ENCODE data around the gene POLR2E.

POLR2E gene

DNA sequence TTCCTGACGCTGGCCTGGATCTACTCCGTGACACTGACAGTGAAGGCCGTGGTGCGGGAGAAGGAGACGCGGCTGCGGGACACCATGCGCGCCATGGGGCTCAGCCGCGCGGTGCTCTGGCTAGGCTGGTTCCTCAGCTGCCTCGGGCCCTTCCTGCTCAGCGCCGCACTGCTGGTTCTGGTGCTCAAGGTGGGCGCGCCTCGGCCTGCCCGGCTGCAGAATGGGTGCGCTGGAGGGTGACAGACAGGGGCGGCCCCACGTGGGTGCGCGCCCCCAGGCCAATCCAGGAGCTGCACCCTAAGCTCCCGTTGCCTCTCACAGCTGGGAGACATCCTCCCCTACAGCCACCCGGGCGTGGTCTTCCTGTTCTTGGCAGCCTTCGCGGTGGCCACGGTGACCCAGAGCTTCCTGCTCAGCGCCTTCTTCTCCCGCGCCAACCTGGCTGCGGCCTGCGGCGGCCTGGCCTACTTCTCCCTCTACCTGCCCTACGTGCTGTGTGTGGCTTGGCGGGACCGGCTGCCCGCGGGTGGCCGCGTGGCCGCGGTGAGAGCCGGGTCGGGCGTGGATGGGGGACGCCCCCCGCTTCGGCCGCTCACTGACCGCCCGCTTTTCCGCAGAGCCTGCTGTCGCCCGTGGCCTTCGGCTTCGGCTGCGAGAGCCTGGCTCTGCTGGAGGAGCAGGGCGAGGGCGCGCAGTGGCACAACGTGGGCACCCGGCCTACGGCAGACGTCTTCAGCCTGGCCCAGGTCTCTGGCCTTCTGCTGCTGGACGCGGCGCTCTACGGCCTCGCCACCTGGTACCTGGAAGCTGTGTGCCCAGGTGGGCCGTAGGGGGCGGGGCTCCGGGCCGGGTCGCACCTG, 48.1 kb downstream of the POLR2E start:
- DNase-seq (ENCODE audit: low read depth) = no peak

- DNase-seq (ENCODE audit: low read depth) = no peak
Measured at GRCh38 chr19:1046117-1046626, 49.0 kb downstream of the POLR2E start.

DNA sequence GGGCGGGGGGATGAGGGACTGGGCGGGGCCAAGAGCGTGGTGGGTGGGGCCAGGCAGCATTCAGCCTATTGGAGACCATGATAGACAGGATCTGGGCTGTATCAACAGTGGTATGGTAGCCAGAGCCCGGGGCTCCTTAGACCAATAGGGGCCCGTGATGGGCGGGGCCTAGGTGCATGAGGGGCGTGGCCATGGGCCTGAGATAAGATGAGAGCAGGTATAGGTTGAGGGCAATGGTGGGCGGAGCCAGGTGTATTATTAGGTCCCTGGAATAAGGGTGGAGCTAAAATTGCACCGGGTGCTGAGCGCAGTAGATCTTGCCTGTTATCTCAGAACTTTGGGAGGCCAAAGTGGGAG, 50.0 kb downstream of the POLR2E start:
- peak; percentile 53 for DNase-seq (ENCODE audit: low read depth)

- DNase-seq (ENCODE audit: low read depth) = no peak
Measured at GRCh38 chr19:1042689-1043511, 52.3 kb downstream of the POLR2E start.

DNA sequence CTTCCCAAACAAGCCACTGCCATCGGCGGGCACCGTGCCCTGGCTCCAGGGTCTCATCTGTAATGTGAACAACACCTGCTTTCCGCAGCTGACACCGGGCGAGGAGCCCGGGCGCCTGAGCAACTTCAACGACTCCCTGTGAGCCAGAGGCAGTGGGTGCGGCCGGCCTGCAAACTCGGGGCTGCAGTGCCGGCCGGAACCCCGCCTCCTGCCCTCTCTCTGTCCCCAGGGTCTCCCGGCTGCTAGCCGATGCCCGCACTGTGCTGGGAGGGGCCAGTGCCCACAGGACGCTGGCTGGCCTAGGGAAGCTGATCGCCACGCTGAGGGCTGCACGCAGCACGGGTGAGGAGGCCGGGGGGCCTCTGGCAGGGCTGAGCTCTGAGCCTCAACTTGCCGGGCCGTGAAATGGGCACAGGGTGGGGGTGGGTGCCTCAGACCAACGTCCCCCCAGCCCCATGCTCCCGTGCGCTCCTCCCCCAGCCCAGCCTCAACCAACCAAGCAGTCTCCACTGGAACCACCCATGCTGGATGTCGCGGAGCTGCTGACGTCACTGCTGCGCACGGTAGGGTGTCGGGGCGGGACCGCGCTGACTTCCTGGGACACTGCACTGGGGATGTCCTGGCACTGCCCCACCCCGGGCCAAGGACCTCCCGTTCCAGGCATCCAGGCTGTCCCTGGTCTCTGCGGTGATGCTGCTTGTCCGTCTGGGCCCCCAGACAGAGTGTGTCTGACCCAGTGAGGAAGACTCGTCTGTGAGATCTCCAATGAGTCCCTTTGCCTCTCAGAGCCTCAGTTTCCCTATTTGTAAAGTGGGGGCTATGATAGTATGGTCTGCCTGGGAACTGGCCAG, 53.1 kb downstream of the POLR2E start:
- DNase-seq (ENCODE audit: low read depth) = no peak

GRCh38 chr19:1041272-1041834, 53.8 kb downstream of the POLR2E start:
- no peak for DNase-seq (ENCODE audit: low read depth)

DNA sequence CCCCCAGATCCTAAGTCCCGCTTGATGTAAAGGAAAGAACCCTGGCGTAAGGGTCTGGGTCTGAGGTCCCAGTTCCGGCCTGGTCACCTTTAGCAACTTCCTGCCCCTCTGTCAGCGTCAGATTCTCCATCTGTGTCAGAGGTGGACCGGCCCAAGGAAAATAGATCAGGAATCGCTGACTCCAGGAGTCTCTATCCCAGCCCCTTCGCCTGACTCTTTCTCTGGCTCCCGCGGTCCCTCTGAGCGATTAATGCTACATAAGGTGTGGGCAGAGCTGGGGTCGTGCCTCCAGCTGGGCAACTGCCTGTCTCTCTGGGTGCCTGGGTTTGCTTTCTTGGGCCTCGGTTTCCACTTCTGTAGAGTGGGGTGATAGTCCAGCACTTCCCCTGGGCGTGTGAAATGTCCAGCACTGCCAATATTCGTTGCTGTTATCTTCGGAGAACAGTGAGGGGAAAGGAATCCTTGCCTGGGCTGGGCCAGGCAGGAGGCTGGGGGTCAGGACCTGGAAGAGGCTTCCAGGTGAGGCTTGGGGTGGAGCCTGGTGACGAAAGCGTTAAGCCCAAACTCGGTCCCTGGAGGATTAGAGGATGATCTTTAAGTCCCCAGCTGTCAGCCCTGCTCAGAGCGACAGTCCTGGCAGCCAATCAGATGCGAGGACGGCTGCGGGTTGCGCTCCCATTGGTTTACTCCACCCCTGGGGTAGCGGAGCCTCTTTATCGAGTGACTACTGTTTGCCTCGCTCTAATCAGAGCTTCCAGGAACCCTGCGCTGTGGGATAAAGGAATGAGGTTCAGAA, 54.5 kb downstream of the POLR2E start:
- DNase-seq (ENCODE audit: low read depth) = peak; percentile 85

DNA sequence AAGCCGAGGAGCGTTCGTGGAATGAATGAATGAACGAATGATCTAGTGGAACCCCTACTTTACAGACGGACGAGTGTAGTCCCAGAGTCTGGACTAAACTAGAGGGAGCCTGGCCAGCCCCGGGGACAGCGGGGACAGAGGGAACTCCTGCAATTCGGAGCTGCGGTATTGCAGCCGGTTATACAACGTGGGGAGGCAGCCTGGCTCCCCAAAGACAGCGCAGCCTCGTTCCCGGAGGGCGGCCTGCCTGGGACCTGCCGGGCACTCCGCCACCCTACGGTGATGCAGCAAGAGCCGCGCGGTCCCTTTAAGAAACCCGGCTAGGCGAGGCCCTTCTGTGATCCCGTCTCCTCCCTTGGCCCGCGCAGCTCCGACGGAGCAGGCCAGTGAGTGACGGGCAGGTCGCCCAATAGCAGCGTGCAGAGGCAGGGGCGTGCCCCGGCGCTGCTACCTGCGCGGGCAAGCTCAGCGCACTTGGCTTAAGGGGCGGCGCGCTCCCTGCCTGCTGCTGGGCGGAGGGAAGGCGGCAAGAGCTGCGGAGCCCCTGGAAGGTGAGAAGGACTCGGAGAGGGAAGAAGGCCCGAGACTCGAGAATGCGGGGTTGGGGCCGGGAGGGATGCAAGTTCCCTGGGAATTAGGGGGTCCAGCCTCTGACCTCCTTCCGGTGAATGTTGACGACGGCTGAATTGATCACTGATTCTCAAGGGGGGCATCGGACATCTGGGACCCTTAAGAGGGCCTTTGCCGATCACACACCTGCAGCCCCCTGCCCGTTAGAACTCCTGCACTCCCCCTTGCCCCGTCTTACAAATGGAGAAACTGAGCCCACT, 55.3 kb downstream of the POLR2E start, which contains the start of gene ABCA7:
TSS of gene ABCA7 (plus strand) at position 462 of the 830 bp plus-strand sequence. CDS start 1,255 bp downstream, outside the sequence.
- DNase-seq (ENCODE audit: low read depth) = peak; percentile 99

- DNase-seq (ENCODE audit: low read depth) = no peak
Measured at GRCh38 chr19:1038978-1039645, 56.1 kb downstream of the POLR2E start.

DNA sequence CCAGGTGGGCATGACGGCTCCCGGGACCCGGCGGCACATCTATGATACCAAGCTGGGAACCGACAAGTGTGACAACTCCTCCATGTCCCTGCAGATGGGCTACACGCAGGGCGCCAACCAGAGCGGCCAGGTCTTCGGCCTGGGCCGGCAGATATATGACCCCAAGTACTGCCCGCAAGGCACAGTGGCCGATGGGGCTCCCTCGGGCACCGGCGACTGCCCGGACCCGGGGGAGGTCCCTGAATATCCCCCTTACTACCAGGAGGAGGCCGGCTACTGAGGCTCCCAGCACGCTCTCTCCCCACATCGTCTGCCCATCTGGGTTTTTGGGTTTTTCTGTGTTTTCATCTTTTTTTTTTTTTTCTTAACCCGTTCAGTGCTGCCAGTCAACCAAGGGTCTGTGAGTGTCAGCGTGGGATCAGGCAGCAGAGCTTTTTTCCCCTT, 57.5 kb downstream of the POLR2E start:
- no peak for DNase-seq (ENCODE audit: low read depth)
